ENCODE data around the gene OPA1.

Gene OPA1

GRCh38 chr3:193744822-193745684 is 152.0 kb downstream of the OPA1 start:
- FAIRE-seq: no peak

GRCh38 chr3:193746832-193747231 is 153.8 kb downstream of the OPA1 start:
- no peak for FAIRE-seq

All from TTC549 (cell line).